K562 (cell line): ENCODE measurements around the gene EIF4G2. TPM values are rescaled to one million over a fixed set of nuclear protein-coding genes. Genes with fewer than 3 reads are reported as not detected.

Source experiments
- ATAC-seq: fragments of 200-7000 bp; cut with Tn5 transposase; 3 replicates; pipeline ENCODE4 v1.9.1; 2020; ENCODE audit warnings: moderate library complexity
- BruUV-seq: library from RNA; stranded (reverse); fragments of 400-500 nt; replicated peaks from 2 replicates; lab custom pipeline; 2021; lab: Mats Ljungman, UMichigan
- CTCF ChIA-PET: fragments of 300-600 bp; formaldehyde crosslinking; extraction: SDS; loops from one replicate; lab custom pipeline; 2021; ENCODE audit warnings: low intra/inter-chr PET ratio; lab: Yijun Ruan, JAX
- POLR2A ChIA-PET: fragments of 300-600, 350-650 bp; sonication (Branson Sonifier 250); formaldehyde crosslinking; extraction: SDS; loops from one replicate; lab custom pipeline; 2021; ENCODE audit warnings: antibody characterized with exemption, inconsistent platforms; lab: Yijun Ruan, JAX
- DNase-seq, 4 experiments: peaks; one replicate each; pipeline versions ENCODE4 v3.0.0 to v3.0.0-alpha.2; 2011 to 2018; ENCODE audit warnings: low spot score in 3 of 4, mixed read lengths in 3 of 4; ENCODE audit errors: extremely low read depth in 1 of 4
- FAIRE-seq: peaks from 2 replicates; lab custom pipeline; 2011; peaks lifted over from hg19 to GRCh38; lab: Jason Lieb, UNC
- H2AFZ ChIP-seq: 2 replicates; pipeline ENCODE4 v1.6.0; 2011; ENCODE audit warnings: low read depth, low read length, control low read depth, inconsistent platforms
- H3K27ac ChIP-seq: fragments of 200-600 bp; 3 replicates; pipeline ENCODE4 v1.8.0; 2011; ENCODE audit warnings: low read depth, mild to moderate bottlenecking, control low read depth, inconsistent platforms, low read length, moderate library complexity, mixed read lengths; ENCODE audit errors: extremely low read depth
- H3K27me3 ChIP-seq, 2 experiments: fragments of 300-600 bp in 1 of 2; 2 replicates in 1 of 2; 3 replicates in 1 of 2; pipeline versions ENCODE4 v1.6.0 to v1.8.0; 2011; ENCODE audit warnings: inconsistent platforms in 2 of 2, low read length in 2 of 2, mild to moderate bottlenecking in 1 of 2, mixed read lengths in 1 of 2, moderate library complexity in 1 of 2; ENCODE audit not compliant: control insufficient read depth in 2 of 2, insufficient read depth in 2 of 2
- H3K36me3 ChIP-seq: fragments of 300-600 bp; 3 replicates; pipeline ENCODE4 v1.8.0; 2011; ENCODE audit warnings: mild to moderate bottlenecking, low read length, inconsistent platforms; ENCODE audit not compliant: control insufficient read depth, insufficient read depth
- H3K4me1 ChIP-seq, 2 experiments: fragments of 200-600 bp in 1 of 2; replicated peaks in 1 of 2; 2 replicates in 1 of 2; 3 replicates in 1 of 2; pipeline versions ENCODE4 v1.5.1 to v1.8.0; 2011; ENCODE audit warnings: inconsistent platforms in 2 of 2, low read length in 2 of 2, mild to moderate bottlenecking in 1 of 2, mixed read lengths in 1 of 2, moderate library complexity in 1 of 2; ENCODE audit not compliant: control insufficient read depth in 2 of 2, insufficient read depth in 2 of 2
- H3K4me2 ChIP-seq: 2 replicates; pipeline ENCODE4 v1.6.1; 2011; ENCODE audit warnings: low read length, control low read depth, inconsistent platforms, mixed read lengths; ENCODE audit not compliant: insufficient read depth
- H3K4me3 ChIP-seq: fragments of 200-600 bp; sonication (generic), shearing (Covaris generic); 2 replicates; pipeline ENCODE4 v1.5.1; 2016; ENCODE audit warnings: control low read depth, inconsistent platforms
- H3K79me2 ChIP-seq: fragments of 200-600 bp; 3 replicates; pipeline ENCODE4 v1.8.0; 2011; ENCODE audit warnings: low read length, inconsistent platforms; ENCODE audit not compliant: control insufficient read depth, insufficient read depth
- H3K9ac ChIP-seq, 2 experiments: 2 replicates each; pipeline versions ENCODE4 v1.6.0 to v1.6.1; 2011; ENCODE audit warnings: low read depth in 2 of 2, low read length in 2 of 2, control low read depth in 1 of 2, inconsistent platforms in 1 of 2, mild to moderate bottlenecking in 1 of 2, mixed read lengths in 1 of 2; ENCODE audit not compliant: insufficient read depth in 1 of 2
- H3K9me1 ChIP-seq: one replicate; pipeline ENCODE4 v1.6.0; 2011; ENCODE audit warnings: inconsistent platforms, mild to moderate bottlenecking, low read length, moderate library complexity; ENCODE audit not compliant: control insufficient read depth, insufficient read depth
- H3K9me3 ChIP-seq: replicated peaks from 2 replicates; pipeline ENCODE4 v1.5.1; 2011; ENCODE audit warnings: low read depth, low read length, inconsistent platforms; ENCODE audit not compliant: control insufficient read depth, insufficient read depth
- H4K20me1 ChIP-seq: replicated peaks from 2 replicates; pipeline ENCODE4 v1.6.1; 2011; ENCODE audit warnings: low read length, inconsistent platforms, mixed read lengths; ENCODE audit not compliant: control insufficient read depth, insufficient read depth
- ARID1B ChIP-seq: fragments of 450-650 bp; IDR thresholded peaks from 2 replicates; pipeline ENCODE4 v1.6.1; 2016; ENCODE audit warnings: antibody characterized with exemption, mild to moderate bottlenecking, inconsistent platforms
- NUFIP1 ChIP-seq: fragments of 450-650 bp; IDR thresholded peaks from 2 replicates; pipeline ENCODE4 v1.6.1; 2018; ENCODE audit not compliant: partially characterized antibody
- PHF21A ChIP-seq: fragments of 450-650 bp; IDR thresholded peaks from 2 replicates; pipeline ENCODE4 v1.6.1; 2017; ENCODE audit warnings: low read depth, borderline replicate concordance
- U2AF1 ChIP-seq: fragments of 200-400 bp; formaldehyde crosslinking; optimal IDR thresholded peaks from 2 replicates; pipeline ENCODE3; 2017; ENCODE audit warnings: mild to moderate bottlenecking, low read depth, low read length, moderate library complexity
- ZBTB11 ChIP-seq, 3 experiments: fragments of 200-800 bp in 1 of 3; fragments of 250-450 bp in 1 of 3; fragments of 450-650 bp in 1 of 3; sonication (Bioruptor Pico) in 1 of 3; sonication (Bioruptor generic) in 1 of 3; formaldehyde crosslinking in 1 of 3; IDR thresholded peaks; 2 replicates each; pipeline versions ENCODE4 v1.6.1 to v1.8.0; 2016 to 2022; ENCODE audit warnings: mild to moderate bottlenecking in 2 of 3, missing genetic modification characterization in 2 of 3, missing compliant biosample characterization in 1 of 3, moderate library complexity in 1 of 3
- ZBTB12 ChIP-seq: fragments of 250-450 bp; sonication (Bioruptor Pico); IDR thresholded peaks from 2 replicates; pipeline ENCODE4 v1.4.0; 2020
- ZBTB7A ChIP-seq: IDR thresholded peaks from 2 replicates; pipeline ENCODE4 v1.6.1; 2011; ENCODE audit warnings: low read depth, mild to moderate bottlenecking, low read length, moderate library complexity, borderline replicate concordance; ENCODE audit not compliant: control insufficient read depth
- ZNF124 ChIP-seq: sonication (generic); formaldehyde crosslinking; IDR thresholded peaks from 2 replicates; pipeline ENCODE4 v1.8.1; 2022; ENCODE audit warnings: missing genetic modification reagents
- ZNF217 ChIP-seq: sonication (generic); formaldehyde crosslinking; IDR thresholded peaks from 2 replicates; pipeline ENCODE4 v1.8.0; 2022; ENCODE audit warnings: mild to moderate bottlenecking, missing genetic modification reagents
- ZNF347 ChIP-seq: fragments of 450-650 bp; formaldehyde crosslinking; IDR thresholded peaks from 2 replicates; pipeline ENCODE4 v1.4.0; 2020; ENCODE audit warnings: low read depth, mild to moderate bottlenecking, moderate library complexity
- ZNF561 ChIP-seq: fragments of 450-650 bp; formaldehyde crosslinking; conservative IDR thresholded peaks from 2 replicates; pipeline ENCODE4 v1.4.0; 2020; ENCODE audit warnings: mild to moderate bottlenecking, moderate library complexity
- WGBS: fragments of 100-300 bp; shearing (Covaris generic); methylation state at CpG from one replicate; pipeline ENCODE4 v1.1.6; 2016; ENCODE audit warnings: low coverage, mixed read lengths; ENCODE audit not compliant: insufficient coverage; ENCODE audit errors: missing lambda C conversion rate; 5-methylcytosine and 5-hydroxymethylcytosine counted together
- in situ Hi-C: fragments of 300-500 bp; cut with MboI; formaldehyde crosslinking; loops from 4 replicates; pipeline ENCODE4 v1.15.0; 2018; ENCODE audit warnings: inconsistent platforms, mixed read lengths
- intact Hi-C: fragments of 100-400 bp; cut with micrococcal nuclease; formaldehyde crosslinking; loops from 2 replicates; pipeline ENCODE4 v1.14.2; 2022
- polyA plus RNA-seq, 8 experiments: library from polyadenylated mRNA; depleted of rRNA in 4 of 8; stranded (reverse) in 5 of 8; unstranded in 3 of 8; fragments of >200 nt; fragmentation: Nextera tagmentation in 2 of 8; fragmentation: Illumina TruSeq in 1 of 8; extraction: Ambion mirVana in 2 of 8; extraction: Trizol in 1 of 8; gene quantifications; 2 replicates each; pipeline versions ENCODE4 v1.2.1 to v1.2.3, GENCODE V29; 2011 to 2014; ENCODE audit warnings: inconsistent platforms in 1 of 8, missing spikeins in 1 of 8
- total RNA-seq, 7 experiments: library from RNA; depleted of rRNA in 6 of 7; stranded (reverse); fragments of >200 nt in 6 of 7; fragmentation: Illumina TruSeq in 2 of 7; extraction: Trizol in 2 of 7; gene quantifications; 2 replicates each; pipeline versions ENCODE4 v1.2.1 to v1.2.3, GENCODE V29; 2011 to 2021; ENCODE audit warnings: low replicate concordance in 1 of 7
- TF ChIP-seq, protein P1 (sequence below): fragments of 250-450 bp; sonication (Bioruptor Pico); IDR thresholded peaks from 2 replicates; pipeline ENCODE4 v1.4.0; 2020; ENCODE audit warnings: mild to moderate bottlenecking, moderate library complexity

The EIF4G2 gene
- total and polyA plus RNA-seq, 9 of the 15 experiments (the other 6 are each of a cell fraction or from before 2014, with no cell fraction given) = 206 to 790 (median 646) TPM

DNA sequence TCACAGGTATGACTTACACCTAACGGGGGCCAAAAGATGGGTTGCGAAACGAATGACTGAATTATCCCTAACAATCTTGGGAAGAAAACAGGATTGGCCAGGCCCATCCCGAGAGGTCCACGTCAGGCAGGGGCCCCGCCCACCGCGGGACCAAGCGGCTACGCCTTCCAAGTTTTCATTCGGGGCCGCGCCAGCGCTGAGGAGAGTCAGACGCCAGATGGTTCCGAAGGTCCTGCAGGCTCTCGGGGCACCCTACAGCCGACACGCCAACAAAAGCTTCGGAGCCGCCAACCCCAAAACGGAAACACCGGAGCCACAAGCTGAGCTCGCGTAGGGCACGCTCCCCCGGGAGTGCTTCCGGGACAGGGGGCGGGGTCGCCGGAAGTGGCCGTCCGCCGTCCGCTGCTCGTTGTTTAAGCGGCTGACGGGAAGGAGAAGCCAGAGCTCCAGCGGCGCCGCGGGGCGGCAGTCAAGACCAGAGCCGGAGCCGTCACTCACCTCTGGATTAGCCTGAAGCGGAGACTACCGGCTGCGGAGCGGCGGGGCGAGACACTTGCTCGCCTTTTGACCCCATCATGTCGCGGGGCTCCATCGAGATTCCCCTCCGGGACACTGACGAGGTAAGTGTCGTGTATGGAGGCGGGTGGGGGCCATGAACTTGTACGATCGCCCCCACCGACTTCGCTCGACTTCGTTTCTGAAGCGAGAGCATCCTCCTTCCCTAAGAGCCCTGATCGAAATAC, 57.7 kb downstream of the EIF4G2 start, which contains the start of gene CTR9:
TSS of gene CTR9 (plus strand) at position 409 of the 743 bp plus-strand sequence. CDS start at position 576, 167 bp downstream.
- POLR2A ChIA-PET = interaction anchor here (0.6 to 4.6 kb wide), 15 partner anchors 9 to 491 kb away, joined by 3 to 15 read pairs (median 5); partner anchors contain the start of genes EIF4G2 and RNF141
- BruUV-seq = TSS peak; percentile 93
- H2AFZ ChIP-seq = peak within 1 kb of the TSS; percentile 84
- TF ChIP-seq ZBTB12 (CRISPR knock-in tag) (peak; percentile 56; the same call in 1 of the 2 replicates), ZNF561 (CRISPR knock-in tag) (no peak), ZNF217 (no peak), ZNF347 (CRISPR knock-in tag) (no peak), NUFIP1 (no peak), PHF21A (no peak), ARID1B (no peak), ZBTB7A (peak; percentile 41; the same call in 1 of the 2 replicates), U2AF1 (no peak), ZNF124 (no peak), ZBTB11 (CRISPR knock-in tag; IDR thresholded peaks at IDR 0.05) (peak in 2 of 3 experiments; percentile 89 to 97; a peak in 4 of 6 replicates)
- TF ChIP-seq, protein P1, sequence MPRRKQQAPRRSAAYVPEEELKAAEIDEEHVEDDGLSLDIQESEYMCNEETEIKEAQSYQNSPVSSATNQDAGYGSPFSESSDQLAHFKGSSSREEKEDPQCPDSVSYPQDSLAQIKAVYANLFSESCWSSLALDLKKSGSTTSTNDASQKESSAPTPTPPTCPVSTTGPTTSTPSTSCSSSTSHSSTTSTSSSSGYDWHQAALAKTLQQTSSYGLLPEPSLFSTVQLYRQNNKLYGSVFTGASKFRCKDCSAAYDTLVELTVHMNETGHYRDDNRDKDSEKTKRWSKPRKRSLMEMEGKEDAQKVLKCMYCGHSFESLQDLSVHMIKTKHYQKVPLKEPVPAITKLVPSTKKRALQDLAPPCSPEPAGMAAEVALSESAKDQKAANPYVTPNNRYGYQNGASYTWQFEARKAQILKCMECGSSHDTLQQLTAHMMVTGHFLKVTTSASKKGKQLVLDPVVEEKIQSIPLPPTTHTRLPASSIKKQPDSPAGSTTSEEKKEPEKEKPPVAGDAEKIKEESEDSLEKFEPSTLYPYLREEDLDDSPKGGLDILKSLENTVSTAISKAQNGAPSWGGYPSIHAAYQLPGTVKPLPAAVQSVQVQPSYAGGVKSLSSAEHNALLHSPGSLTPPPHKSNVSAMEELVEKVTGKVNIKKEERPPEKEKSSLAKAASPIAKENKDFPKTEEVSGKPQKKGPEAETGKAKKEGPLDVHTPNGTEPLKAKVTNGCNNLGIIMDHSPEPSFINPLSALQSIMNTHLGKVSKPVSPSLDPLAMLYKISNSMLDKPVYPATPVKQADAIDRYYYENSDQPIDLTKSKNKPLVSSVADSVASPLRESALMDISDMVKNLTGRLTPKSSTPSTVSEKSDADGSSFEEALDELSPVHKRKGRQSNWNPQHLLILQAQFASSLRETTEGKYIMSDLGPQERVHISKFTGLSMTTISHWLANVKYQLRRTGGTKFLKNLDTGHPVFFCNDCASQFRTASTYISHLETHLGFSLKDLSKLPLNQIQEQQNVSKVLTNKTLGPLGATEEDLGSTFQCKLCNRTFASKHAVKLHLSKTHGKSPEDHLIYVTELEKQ = no peak

More for the DNA sequence above, 57.7 kb downstream of the EIF4G2 start, which contains the start of gene CTR9:
- H3K9ac ChIP-seq = peak within 1 kb of the TSS; percentile 77 to 94
- intact Hi-C loops = no loop called here
- H3K27ac ChIP-seq = peak within 1 kb of the TSS; percentile 89
- no peaks in the 10 kb centered on the region for H3K9me3 ChIP-seq
- FAIRE-seq (peak; percentile 67), ATAC-seq (peak; percentile 95), DNase-seq (peak; percentile 78 to 96 (median 84))
- H3K4me1 ChIP-seq = peaks cover 13 to 19% of the 10 kb centered on the region in 2 experiments
- H3K79me2 ChIP-seq = peaks cover 28% of the 10 kb centered on the region
- no peaks in the 10 kb centered on the region for H3K27me3 ChIP-seq
- in situ Hi-C loops = no loop called here
- peak within 1 kb of the TSS; percentile 63 for H3K4me3 ChIP-seq
- WGBS = under 1% methylated on average over 56 of the region's 67 CpGs
- no peaks in the 10 kb centered on the region for H4K20me1 ChIP-seq
- H3K4me2 ChIP-seq = peak within 1 kb of the TSS; percentile 87
- peaks cover 34% of the 10 kb centered on the region for H3K36me3 ChIP-seq
- CTCF ChIA-PET = interaction anchor here (0.6 kb wide), 1 partner anchor 891 kb away, joined by 3 read pairs; no protein-coding TSS in a partner anchor
- no peaks in the 10 kb centered on the region for H3K9me1 ChIP-seq
